Non-pigmented ciliary epithelial cell (primary cell): ENCODE results near the gene CCNJL.
A peak's percentile ranks its signal among the peaks of the same experiment; 100 is the strongest.

ENCODE experiments used
- DNase-seq: peaks from one replicate; pipeline ENCODE4 v3.0.0-alpha.2; 2010; ENCODE audit warnings: low read depth

Gene CCNJL

GRCh38 chr5:160290751-160291150 lies 21.6 kb downstream of the CCNJL start:
- no peak for DNase-seq

GRCh38 chr5:160289721-160290120 lies 22.6 kb downstream of the CCNJL start:
- DNase-seq, result no peak

- no peak for DNase-seq
These were observed 23.1 kb downstream of the CCNJL start for GRCh38 chr5:160289356-160289651.

- DNase-seq, result no peak
These were observed 24.8 kb downstream of the CCNJL start for GRCh38 chr5:160287378-160288051.

- DNase-seq, result no peak
These were observed 25.4 kb downstream of the CCNJL start for GRCh38 chr5:160286947-160287346.

GRCh38 chr5:160285316-160285715 lies 27.0 kb downstream of the CCNJL start:
- no peak for DNase-seq

GRCh38 chr5:160284291-160284873 lies 28.0 kb downstream of the CCNJL start:
- no peak for DNase-seq

- DNase-seq, result no peak
These were observed 31.1 kb downstream of the CCNJL start for GRCh38 chr5:160281275-160281674.

GRCh38 chr5:160280384-160281095 lies 31.8 kb downstream of the CCNJL start:
- DNase-seq, result no peak

- no peak for DNase-seq
These were observed 34.0 kb downstream of the CCNJL start for GRCh38 chr5:160278343-160278742.

GRCh38 chr5:160274483-160274931 lies 37.9 kb downstream of the CCNJL start:
- DNase-seq, result no peak

- no peak for DNase-seq
These were observed 39.5 kb downstream of the CCNJL start for GRCh38 chr5:160272889-160273288.

GRCh38 chr5:160272264-160272663 lies 40.1 kb downstream of the CCNJL start:
- no peak for DNase-seq

- no peak for DNase-seq
These were observed 40.5 kb downstream of the CCNJL start for GRCh38 chr5:160271836-160272235.

- no peak for DNase-seq
These were observed 41.0 kb downstream of the CCNJL start for GRCh38 chr5:160271396-160271795.

- DNase-seq, result no peak
These were observed 41.7 kb downstream of the CCNJL start for GRCh38 chr5:160270704-160271103.

- peak; percentile 20 for DNase-seq
These were observed 43.3 kb downstream of the CCNJL start for GRCh38 chr5:160269017-160269416.

GRCh38 chr5:160268121-160268520 lies 44.2 kb downstream of the CCNJL start:
- no peak for DNase-seq

- no peak for DNase-seq
These were observed 45.5 kb downstream of the CCNJL start for GRCh38 chr5:160266752-160267345.

- no peak for DNase-seq
These were observed 46.3 kb downstream of the CCNJL start for GRCh38 chr5:160266044-160266443.

GRCh38 chr5:160263326-160263855 lies 49.0 kb downstream of the CCNJL start:
- DNase-seq, result no peak

- DNase-seq, result no peak
These were observed 50.0 kb downstream of the CCNJL start for GRCh38 chr5:160262151-160263074.
